Adrenal gland (tissue), 12 donors: ENCODE measurements around the gene SPEG. TPM values are rescaled to one million over a fixed set of nuclear protein-coding genes. Genes with fewer than 3 reads are reported as not detected.

ENCODE experiments used
- DNase-seq, 7 donors: peaks; one replicate each; pipeline ENCODE4 v3.0.0-alpha.2; 2019 to 2020
- H3K27ac ChIP-seq, 5 donors: fragments of 200-600 bp; sonication (generic) in 4 of 5; 1 replicate in 3 of 5; 2 replicates in 2 of 5; pipeline versions ENCODE4 v1.5.1 to v1.8.0; 2016 to 2020; ENCODE audit warnings: mild to moderate bottlenecking in 1 of 5
- H3K27me3 ChIP-seq: fragments of 200-600 bp; 2 replicates; pipeline ENCODE4 v1.8.0; 2021
- H3K36me3 ChIP-seq, 2 donors: fragments of 200-600 bp; replicated peaks in 1 of 2; 1 replicate in 1 of 2; 2 replicates in 1 of 2; pipeline versions ENCODE4 v1.5.1 to v1.8.0; 2018 to 2022
- H3K4me1 ChIP-seq, 2 donors: fragments of 200-600 bp; replicated peaks in 1 of 2; 1 replicate in 1 of 2; 2 replicates in 1 of 2; pipeline versions ENCODE4 v1.5.1 to v1.8.0; 2018 to 2021
- H3K4me3 ChIP-seq, 4 donors: fragments of 200-600 bp; sonication (generic) in 3 of 4; one replicate each; pipeline ENCODE4 v1.5.1; 2016 to 2018
- H3K9me3 ChIP-seq, 3 donors: fragments of 200-600 bp; sonication (generic) in 1 of 3; replicated peaks in 1 of 3; 1 replicate in 2 of 3; 2 replicates in 1 of 3; pipeline versions ENCODE4 v1.5.1 to v1.8.0; 2016 to 2021
- POLR2A ChIP-seq, 2 donors: fragments of 450-650 bp; IDR thresholded peaks; one replicate each; pipeline ENCODE4 v1.6.1; 2017; ENCODE audit warnings: antibody characterized with exemption in 2 of 2, mild to moderate bottlenecking in 2 of 2, moderate library complexity in 1 of 2
- WGBS, 4 donors: extraction: QIAGEN DNeasy Blood & Tissue Kit in 2 of 4; methylation state at CpG; one replicate each; pipeline versions ENCODE4 v1.1.5 to v1.1.7; 2013 to 2017; 5-methylcytosine and 5-hydroxymethylcytosine counted together
- intact Hi-C, 2 donors: fragments of 100-400 bp; cut with DNase I; formaldehyde crosslinking; loops; one replicate each; pipeline versions ENCODE4 v1.14.1 to v1.15.0; 2022 to 2023
- polyA plus RNA-seq, 3 donors: library from polyadenylated mRNA; stranded (reverse); fragments of 200-250 nt in 2 of 3; fragments of 350-450 nt in 1 of 3; fragmentation: Illumina TruSeq in 1 of 3; extraction: RNeasy Lipid Tissue Mini Kit (QIAGEN cat#74804) in 1 of 3; gene quantifications; one replicate each; pipeline ENCODE4 v1.2.3, GENCODE V29; 2013 to 2014
- total RNA-seq, 9 donors: library from RNA; depleted of rRNA in 4 of 9; stranded (reverse); fragments of >200 nt in 4 of 9; fragments of 120-200 nt in 1 of 9; fragmentation: NEBNext Ultra II Directional in 1 of 9; extraction: Animal tissue kit (Norgen Biotek cat#: 25700) in 1 of 9; gene quantifications; one replicate each; pipeline versions ENCODE4 v1.1.0 to v1.2.4, GENCODE V29; 2013 to 2023
- TF ChIP-seq, protein P1 (sequence below), 6 experiments: fragments of 450-650 bp in 4 of 6; fragments of 200-600 bp in 2 of 6; sonication (generic) in 1 of 6; IDR thresholded peaks; 1 replicate in 5 of 6; 2 replicates in 1 of 6; pipeline versions ENCODE4 v1.5.1 to v1.8.0; 2016 to 2021; ENCODE audit warnings: antibody characterized with exemption in 6 of 6, mild to moderate bottlenecking in 2 of 6, moderate library complexity in 1 of 6
- donor health status: healthy with polysubstance abuse.
- donor health status: Bipolar disorder and iron deficiency.
- donor health status: DM: yes; HTN: yes; CAD: no.
- donor health status: DM: no; HTN: no; CAD: no.
- donor health status: DM: no; HTN: no; CAD: no.
- donor health status: DM: yes; HTN: yes; CAD: no.

SPEG gene
- total and polyA plus RNA-seq, 12 donors, result 0.66 to 178 (median 5.5) TPM

DNA sequence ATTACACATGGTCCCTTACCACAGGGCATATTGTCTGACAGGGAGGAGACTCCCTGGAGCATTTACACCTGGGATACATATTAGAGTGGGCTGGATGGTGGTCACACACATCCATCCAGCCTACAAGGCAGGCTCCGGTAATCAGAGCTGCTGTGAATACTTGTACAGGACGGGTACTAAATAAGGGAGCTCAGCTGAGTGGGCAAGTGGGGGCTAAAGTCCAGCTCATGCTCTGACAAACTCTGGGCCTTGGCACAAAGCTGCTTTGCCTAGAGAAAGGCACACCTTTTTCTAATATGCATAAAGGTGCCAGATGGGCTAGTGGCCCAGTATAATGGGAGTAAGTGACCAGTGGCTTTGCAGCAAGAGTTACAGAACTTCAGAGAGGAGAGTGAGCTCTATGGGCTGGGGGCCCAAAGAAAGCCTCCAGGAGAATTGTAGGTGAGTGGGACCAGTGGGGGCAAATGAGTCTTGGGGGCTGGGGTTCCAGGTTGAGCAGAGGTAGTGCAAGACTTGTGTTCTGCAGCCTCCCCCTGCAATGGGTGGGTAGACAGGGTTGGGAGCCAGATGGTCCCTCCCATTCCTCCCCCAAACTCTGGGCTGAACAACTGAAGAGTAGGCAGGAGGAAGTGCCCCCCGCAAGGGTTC, 110.8 kb downstream of the SPEG start:
- no peak for DNase-seq
- Histone ChIP-seq H3K4me1 (peaks cover 10 to 24% of the 10 kb centered on the region in 2 donors), H3K27me3 (no peaks in the 10 kb centered on the region), H3K4me3 (no peak overlapping the region), H3K9me3 (no peaks in the 10 kb centered on the region), H3K36me3 (peaks cover 0 to 8% of the 10 kb centered on the region in 2 donors), H3K27ac (no peak overlapping the region)
- WGBS, 4 donors, result 82 to 92% (median 91%) methylated on average over 1 to 3 of the region's 3 CpGs
- intact Hi-C loops, result no loop called here
- TF ChIP-seq, protein P1, sequence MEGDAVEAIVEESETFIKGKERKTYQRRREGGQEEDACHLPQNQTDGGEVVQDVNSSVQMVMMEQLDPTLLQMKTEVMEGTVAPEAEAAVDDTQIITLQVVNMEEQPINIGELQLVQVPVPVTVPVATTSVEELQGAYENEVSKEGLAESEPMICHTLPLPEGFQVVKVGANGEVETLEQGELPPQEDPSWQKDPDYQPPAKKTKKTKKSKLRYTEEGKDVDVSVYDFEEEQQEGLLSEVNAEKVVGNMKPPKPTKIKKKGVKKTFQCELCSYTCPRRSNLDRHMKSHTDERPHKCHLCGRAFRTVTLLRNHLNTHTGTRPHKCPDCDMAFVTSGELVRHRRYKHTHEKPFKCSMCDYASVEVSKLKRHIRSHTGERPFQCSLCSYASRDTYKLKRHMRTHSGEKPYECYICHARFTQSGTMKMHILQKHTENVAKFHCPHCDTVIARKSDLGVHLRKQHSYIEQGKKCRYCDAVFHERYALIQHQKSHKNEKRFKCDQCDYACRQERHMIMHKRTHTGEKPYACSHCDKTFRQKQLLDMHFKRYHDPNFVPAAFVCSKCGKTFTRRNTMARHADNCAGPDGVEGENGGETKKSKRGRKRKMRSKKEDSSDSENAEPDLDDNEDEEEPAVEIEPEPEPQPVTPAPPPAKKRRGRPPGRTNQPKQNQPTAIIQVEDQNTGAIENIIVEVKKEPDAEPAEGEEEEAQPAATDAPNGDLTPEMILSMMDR (IDR thresholded peaks at IDR 0.05), result no peak
- no peak for TF ChIP-seq POLR2A (IDR thresholded peaks at IDR 0.05)

DNA sequence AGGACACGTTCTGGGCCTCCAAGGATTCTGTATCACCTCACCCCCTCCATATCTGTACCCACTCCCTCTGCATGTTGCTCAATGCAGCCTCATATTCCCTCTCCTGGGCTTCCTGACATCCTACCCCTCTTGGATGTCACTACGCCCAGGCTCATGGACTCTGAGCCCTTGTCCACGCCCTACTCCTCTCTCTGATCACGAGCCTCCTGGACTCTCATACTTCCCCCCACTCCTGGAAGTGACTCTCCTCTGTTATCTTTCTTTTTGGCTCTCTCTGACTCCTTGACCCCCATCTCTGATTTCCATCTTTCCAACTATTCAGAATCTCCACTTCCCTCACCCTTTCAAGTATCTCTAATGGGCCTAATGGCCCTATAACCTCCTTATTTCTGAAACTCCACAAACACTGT, 111.3 kb downstream of the SPEG start:
- H3K4me1 ChIP-seq, result peaks cover 10 to 24% of the 10 kb centered on the region in 2 donors
- no peak overlapping the region for H3K4me3 ChIP-seq
- TF ChIP-seq, protein P1 (IDR thresholded peaks at IDR 0.05), result no peak
- TF ChIP-seq POLR2A (IDR thresholded peaks at IDR 0.05), result no peak
- intact Hi-C loops, result no loop called here
- no peaks in the 10 kb centered on the region for H3K9me3 ChIP-seq
- H3K36me3 ChIP-seq, result peaks cover 0 to 5% of the 10 kb centered on the region in 2 donors
- WGBS, 4 donors, result 72 to 84% (median 78%) methylated on average over 4 of the region's 4 CpGs
- H3K27me3 ChIP-seq, result no peaks in the 10 kb centered on the region
- H3K27ac ChIP-seq, result no peak overlapping the region
- DNase-seq, result no peak

DNA sequence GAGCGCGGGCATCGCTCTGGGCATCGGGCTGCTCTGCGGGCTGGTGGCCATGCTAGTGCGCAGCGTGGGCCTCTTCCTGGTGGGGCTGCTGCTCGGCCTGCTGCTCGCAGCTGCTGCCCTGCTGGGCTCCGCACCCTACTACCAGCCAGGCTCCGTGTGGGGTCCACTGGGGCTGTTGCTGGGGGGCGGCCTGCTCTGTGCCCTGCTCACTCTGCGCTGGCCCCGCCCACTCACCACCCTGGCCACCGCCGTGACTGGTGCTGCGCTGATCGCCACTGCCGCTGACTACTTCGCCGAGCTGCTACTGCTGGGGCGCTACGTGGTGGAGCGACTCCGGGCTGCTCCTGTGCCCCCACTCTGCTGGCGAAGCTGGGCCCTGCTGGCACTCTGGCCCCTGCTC, 113.0 kb downstream of the SPEG start:
- 94 to 96% (median 94%) methylated on average over 11 to 26 of the region's 26 CpGs for WGBS, 4 donors
- no peaks in the 10 kb centered on the region for H3K36me3 ChIP-seq
- no peaks in the 10 kb centered on the region for H3K27me3 ChIP-seq
- intact Hi-C loops, result no loop called here
- TF ChIP-seq, protein P1 (IDR thresholded peaks at IDR 0.05), result no peak
- TF ChIP-seq POLR2A (IDR thresholded peaks at IDR 0.05), result no peak
- no peaks in the 10 kb centered on the region for H3K9me3 ChIP-seq
- no peak overlapping the region for H3K4me3 ChIP-seq
- H3K27ac ChIP-seq, result no peak overlapping the region
- peaks cover 12 to 18% of the 10 kb centered on the region in 2 donors for H3K4me1 ChIP-seq
- DNase-seq, result no peak

Other genes with a start within 250 kb of the SPEG start
- 100 to 1,000 TPM in 1 of 9 donors, 10 to 100 TPM in 8; 28.7 to 156 (median 34.5) TPM for gene ZFAND2B, start 228.1 kb upstream of the SPEG start, total RNA-seq
- gene ZFAND2B, start 228.1 kb upstream of the SPEG start, polyA plus RNA-seq, result 10 to 100 TPM; 24.7 to 85.5 (median 48.3) TPM
- gene ABCB6, start 215.9 kb upstream of the SPEG start, total RNA-seq, result 10 to 100 TPM; 10.1 to 85.1 (median 26.8) TPM
- 10 to 100 TPM; 22.4 to 73.3 (median 71.2) TPM for gene ABCB6, start 215.9 kb upstream of the SPEG start, polyA plus RNA-seq
- gene ATG9A, start 205.2 kb upstream of the SPEG start, total RNA-seq, result 10 to 100 TPM; 27.3 to 73.1 (median 57.8) TPM
- gene ATG9A, start 205.2 kb upstream of the SPEG start, polyA plus RNA-seq, result 10 to 100 TPM; 13.0 to 37.6 (median 26.5) TPM
- 10 to 100 TPM; 11.5 to 60.1 (median 36.8) TPM for gene ANKZF1, start 205.0 kb upstream of the SPEG start, total RNA-seq
- 10 to 100 TPM; 15.0 to 93.1 (median 50.4) TPM for gene ANKZF1, start 205.0 kb upstream of the SPEG start, polyA plus RNA-seq
- 10 to 100 TPM in 7 of 9 donors, 1 to 10 TPM in 2; 6.3 to 25.0 (median 14.2) TPM for gene GLB1L, start 189.4 kb upstream of the SPEG start, total RNA-seq
- 10 to 100 TPM; 12.6 to 18.1 (median 14.9) TPM for gene GLB1L, start 189.4 kb upstream of the SPEG start, polyA plus RNA-seq
- 10 to 100 TPM; 19.2 to 55.8 (median 26.8) TPM for gene STK16, start 189.4 kb upstream of the SPEG start, total RNA-seq
- 10 to 100 TPM; 24.7 to 27.1 (median 26.8) TPM for gene STK16, start 189.4 kb upstream of the SPEG start, polyA plus RNA-seq
- gene TUBA4B, start 181.6 kb upstream of the SPEG start, total RNA-seq, result under 1 TPM in 1 of 9 donors, not detected in 8; 0.14 TPM
- gene TUBA4B, start 181.6 kb upstream of the SPEG start, polyA plus RNA-seq, result under 1 TPM in 1 of 3 donors, not detected in 2; 0.07 TPM
- gene TUBA4A, start 180.9 kb upstream of the SPEG start, total RNA-seq, result 100 to 1,000 TPM in 1 of 9 donors, 10 to 100 TPM in 8; 16.6 to 207 (median 26.4) TPM
- gene TUBA4A, start 180.9 kb upstream of the SPEG start, polyA plus RNA-seq, result 100 to 1,000 TPM in 1 of 3 donors, 10 to 100 TPM in 2; 13.4 to 741 (median 39.6) TPM
- 100 to 1,000 TPM in 8 of 9 donors, 10 to 100 TPM in 1; 80.6 to 180 (median 134) TPM for gene DNAJB2, start 155.5 kb upstream of the SPEG start, total RNA-seq
- 100 to 1,000 TPM; 126 to 201 (median 145) TPM for gene DNAJB2, start 155.5 kb upstream of the SPEG start, polyA plus RNA-seq
- 100 to 1,000 TPM in 1 of 9 donors, 10 to 100 TPM in 2, 1 to 10 TPM in 4, under 1 TPM in 1, not detected in 1; 0.39 to 106 (median 8.9) TPM for gene PTPRN, start 125.4 kb upstream of the SPEG start, total RNA-seq
- 10 to 100 TPM in 2 of 3 donors, 1 to 10 TPM in 1; 8.5 to 45.3 (median 26.7) TPM for gene PTPRN, start 125.4 kb upstream of the SPEG start, polyA plus RNA-seq
- not detected for gene RESP18, start 102.1 kb upstream of the SPEG start, total RNA-seq
- gene RESP18, start 102.1 kb upstream of the SPEG start, polyA plus RNA-seq, result not detected
- gene DNPEP, start 46.9 kb upstream of the SPEG start, total RNA-seq, result 10 to 100 TPM; 33.5 to 59.2 (median 50.6) TPM
- 100 to 1,000 TPM in 1 of 3 donors, 10 to 100 TPM in 2; 30.0 to 107 (median 93.9) TPM for gene DNPEP, start 46.9 kb upstream of the SPEG start, polyA plus RNA-seq
- 10 to 100 TPM in 3 of 9 donors, 1 to 10 TPM in 5, under 1 TPM in 1; 0.94 to 46.5 (median 7.9) TPM for gene DES, start 16.5 kb upstream of the SPEG start, total RNA-seq
- gene DES, start 16.5 kb upstream of the SPEG start, polyA plus RNA-seq, result 100 to 1,000 TPM in 1 of 3 donors, 10 to 100 TPM in 2; 58.4 to 283 (median 60.1) TPM
- 10 to 100 TPM; 23.0 to 60.6 (median 26.7) TPM for gene GMPPA, start 64.0 kb downstream of the SPEG start, total RNA-seq
- 10 to 100 TPM; 36.8 to 72.2 (median 38.5) TPM for gene GMPPA, start 64.0 kb downstream of the SPEG start, polyA plus RNA-seq
- gene ASIC4, start 79.6 kb downstream of the SPEG start, total RNA-seq, result 1 to 10 TPM in 2 of 9 donors, under 1 TPM in 3, not detected in 4; 0.15 to 2.2 (median 0.83) TPM
- gene ASIC4, start 79.6 kb downstream of the SPEG start, polyA plus RNA-seq, result 10 to 100 TPM in 1 of 3 donors, 1 to 10 TPM in 1, under 1 TPM in 1; 0.31 to 16.3 (median 1.8) TPM
- 100 to 1,000 TPM in 3 of 9 donors, 10 to 100 TPM in 6; 42.0 to 196 (median 80.3) TPM for gene CHPF, start 109.0 kb downstream of the SPEG start, total RNA-seq
- 10 to 100 TPM in 2 of 3 donors, 1 to 10 TPM in 1; 9.1 to 49.8 (median 44.2) TPM for gene CHPF, start 109.0 kb downstream of the SPEG start, polyA plus RNA-seq
- 10 to 100 TPM in 5 of 9 donors, 1 to 10 TPM in 4; 3.3 to 16.2 (median 10.1) TPM for gene TMEM198, start 109.2 kb downstream of the SPEG start, total RNA-seq
- gene TMEM198, start 109.2 kb downstream of the SPEG start, polyA plus RNA-seq, result 10 to 100 TPM in 2 of 3 donors, 1 to 10 TPM in 1; 7.5 to 12.1 (median 10.2) TPM
- 100 to 1,000 TPM; 127 to 215 (median 174) TPM for gene OBSL1, start 136.7 kb downstream of the SPEG start, total RNA-seq
- gene OBSL1, start 136.7 kb downstream of the SPEG start, polyA plus RNA-seq, result 100 to 1,000 TPM in 2 of 3 donors, 10 to 100 TPM in 1; 63.9 to 427 (median 408) TPM
- gene INHA, start 137.5 kb downstream of the SPEG start, total RNA-seq, result 100 to 1,000 TPM in 3 of 9 donors, 10 to 100 TPM in 6; 24.6 to 704 (median 41.5) TPM
- gene INHA, start 137.5 kb downstream of the SPEG start, polyA plus RNA-seq, result 100 to 1,000 TPM in 1 of 3 donors, 10 to 100 TPM in 2; 18.9 to 120 (median 44.6) TPM
- 10 to 100 TPM in 7 of 9 donors, 1 to 10 TPM in 2; 5.0 to 43.7 (median 20.2) TPM for gene STK11IP, start 163.0 kb downstream of the SPEG start, total RNA-seq
- gene STK11IP, start 163.0 kb downstream of the SPEG start, polyA plus RNA-seq, result 10 to 100 TPM; 10.8 to 68.1 (median 47.6) TPM
- 10 to 100 TPM in 6 of 9 donors, 1 to 10 TPM in 3; 3.9 to 32.8 (median 13.8) TPM for gene SLC4A3, start 192.8 kb downstream of the SPEG start, total RNA-seq
- 10 to 100 TPM in 2 of 3 donors, 1 to 10 TPM in 1; 5.2 to 40.5 (median 40.0) TPM for gene SLC4A3, start 192.8 kb downstream of the SPEG start, polyA plus RNA-seq